Dendritic cell treated with granulocyte-macrophage colony-stimulating factor and Interleukin-4, amounts not matched to agents 40 ng/mL and 50 ng/mL, for 4 days (primary cell): ENCODE measurements around the gene PSAP.
A peak's percentile ranks its signal among the peaks of the same experiment; 100 is the strongest.

ENCODE experiments used
- H3K27ac Mint-ChIP-seq: one replicate; pipeline ENCODE4 v1.8.0; 2022; ENCODE audit warnings: mild to moderate bottlenecking, mixed read lengths
- H3K27me3 Mint-ChIP-seq: one replicate; pipeline ENCODE4 v1.8.0; 2022; ENCODE audit warnings: mild to moderate bottlenecking, mixed read lengths
- H3K36me3 Mint-ChIP-seq: one replicate; pipeline ENCODE4 v1.8.0; 2022; ENCODE audit warnings: low read depth, mixed read lengths
- H3K4me1 Mint-ChIP-seq: one replicate; pipeline ENCODE4 v1.8.0; 2022; ENCODE audit warnings: low read depth, mixed read lengths
- H3K4me3 Mint-ChIP-seq: one replicate; pipeline ENCODE4 v1.8.0; 2022; ENCODE audit warnings: mild to moderate bottlenecking, moderate library complexity, mixed read lengths
- H3K9me3 Mint-ChIP-seq: one replicate; pipeline ENCODE4 v1.8.0; 2022; ENCODE audit warnings: mixed read lengths
- intact Hi-C: fragments of 100-400 bp; cut with micrococcal nuclease; formaldehyde crosslinking; loops from one replicate; pipeline ENCODE4 v1.15.0; 2022

Gene PSAP

DNA sequence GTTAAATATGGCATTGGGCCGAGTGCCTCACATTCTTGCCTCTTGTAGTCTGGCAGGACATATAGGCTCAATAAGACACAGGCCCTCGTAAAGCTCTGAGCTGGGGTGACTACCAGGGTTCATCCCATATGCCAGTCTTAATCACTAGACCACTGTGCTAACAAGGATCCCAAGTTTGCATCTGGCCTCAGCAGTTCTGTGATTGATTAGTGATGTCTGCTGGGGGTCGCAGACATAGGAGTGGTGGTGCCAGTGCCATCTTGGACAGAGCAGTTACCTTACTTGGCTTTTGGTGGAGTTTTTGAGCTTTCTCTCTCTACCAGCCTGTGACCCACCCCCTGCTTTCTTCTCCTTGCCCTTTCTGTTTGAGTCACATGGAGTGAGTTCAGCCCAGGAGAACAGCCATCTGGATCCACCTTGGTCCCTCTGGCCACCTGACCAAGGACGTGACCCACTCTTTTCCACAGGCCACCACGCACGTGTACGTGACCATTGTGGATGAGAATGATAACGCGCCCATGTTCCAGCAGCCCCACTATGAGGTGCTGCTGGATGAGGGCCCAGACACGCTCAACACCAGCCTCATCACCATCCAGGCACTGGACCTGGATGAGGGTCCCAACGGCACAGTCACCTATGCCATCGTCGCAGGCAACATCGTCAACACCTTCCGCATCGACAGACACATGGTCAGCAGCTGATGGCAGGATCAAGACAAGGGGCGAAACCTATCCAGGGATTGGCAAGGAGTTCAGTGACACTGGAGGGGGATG is 73.7 kb downstream of the PSAP start:
- Mint-ChIP-seq H3K27ac (peak overlapping the region; percentile 50), H3K36me3 (peaks cover 11% of the 10 kb centered on the region), H3K4me3 (no peak overlapping the region), H3K4me1 (peaks cover 74% of the 10 kb centered on the region), H3K27me3 (no peaks in the 10 kb centered on the region), H3K9me3 (no peaks in the 10 kb centered on the region)
- intact Hi-C loops = loop anchor here (5.0 kb wide), 1 partner anchor 65 kb away; no protein-coding TSS in a partner anchor

DNA sequence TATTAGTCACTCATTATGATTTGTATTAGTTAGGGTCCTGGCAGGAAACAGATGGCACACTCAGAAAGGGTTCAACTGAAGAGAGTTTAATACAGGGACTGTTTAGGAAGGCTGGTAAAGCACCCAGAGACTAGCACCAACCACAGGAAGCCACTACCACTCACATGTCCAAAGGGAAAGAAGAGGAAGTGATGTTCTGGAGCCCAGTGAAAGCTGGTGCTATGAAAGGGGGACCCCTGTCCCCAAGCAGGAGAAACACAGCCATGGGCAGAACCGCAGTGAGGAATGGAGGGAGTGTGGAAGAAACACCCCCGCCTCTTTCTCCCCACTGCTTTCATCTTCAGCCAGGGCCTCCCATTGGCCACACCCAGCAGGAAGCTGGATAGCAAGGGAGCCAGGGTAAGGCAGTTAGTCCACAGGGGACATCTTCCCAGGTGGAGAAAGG is 74.5 kb downstream of the PSAP start:
- Mint-ChIP-seq H3K4me3 (no peak overlapping the region), H3K36me3 (peaks cover 20% of the 10 kb centered on the region), H3K4me1 (peaks cover 78% of the 10 kb centered on the region), H3K27ac (peak overlapping the region; percentile 76), H3K27me3 (no peaks in the 10 kb centered on the region), H3K9me3 (no peaks in the 10 kb centered on the region)
- intact Hi-C loops = loop anchor here (5.0 kb wide), 1 partner anchor 64 kb away; no protein-coding TSS in a partner anchor

- H3K27ac Mint-ChIP-seq = peak overlapping the region; percentile 76
- H3K9me3 Mint-ChIP-seq = no peaks in the 10 kb centered on the region
- H3K27me3 Mint-ChIP-seq = no peaks in the 10 kb centered on the region
- no peak overlapping the region for H3K4me3 Mint-ChIP-seq
- peaks cover 82% of the 10 kb centered on the region for H3K4me1 Mint-ChIP-seq
- intact Hi-C loops = loop anchor here (5.0 kb wide), 2 partner anchors 37 to 63 kb away; no protein-coding TSS in a partner anchor
- H3K36me3 Mint-ChIP-seq = peaks cover 33% of the 10 kb centered on the region
Measured at GRCh38 chr10:71774916-71775702, 75.9 kb downstream of the PSAP start.

GRCh38 chr10:71773221-71773971 is 77.7 kb downstream of the PSAP start, which contains the start of gene VSIR:
Gene VSIR, minus strand, starts transcription at chr10:71773520. Its CDS starts 81 bp downstream, at chr10:71773439.
- H3K27ac Mint-ChIP-seq = peak within 1 kb of the TSS; percentile 76
- peaks cover 80% of the 10 kb centered on the region for H3K4me1 Mint-ChIP-seq
- intact Hi-C loops = loop anchor here (1.0 to 5.0 kb wide), 3 partner anchors 17 to 45 kb away; no protein-coding TSS in a partner anchor
- H3K36me3 Mint-ChIP-seq = peaks cover 44% of the 10 kb centered on the region
- H3K9me3 Mint-ChIP-seq = no peaks in the 10 kb centered on the region
- no peaks in the 10 kb centered on the region for H3K27me3 Mint-ChIP-seq
- H3K4me3 Mint-ChIP-seq = peak within 1 kb of the TSS; percentile 80

- peak overlapping the region; percentile 80 for H3K4me3 Mint-ChIP-seq
- H3K27ac Mint-ChIP-seq = peak overlapping the region; percentile 76
- H3K4me1 Mint-ChIP-seq = peaks cover 80% of the 10 kb centered on the region
- H3K27me3 Mint-ChIP-seq = no peaks in the 10 kb centered on the region
- H3K9me3 Mint-ChIP-seq = no peaks in the 10 kb centered on the region
- H3K36me3 Mint-ChIP-seq = peaks cover 50% of the 10 kb centered on the region
- intact Hi-C loops = loop anchor here (1.0 to 5.0 kb wide), 3 partner anchors 16 to 45 kb away; no protein-coding TSS in a partner anchor
Measured at GRCh38 chr10:71772832-71773220, 78.2 kb downstream of the PSAP start.

- Mint-ChIP-seq H3K9me3 (no peaks in the 10 kb centered on the region), H3K4me1 (peaks cover 82% of the 10 kb centered on the region), H3K27me3 (no peaks in the 10 kb centered on the region), H3K4me3 (peak overlapping the region; percentile 80), H3K27ac (peak overlapping the region; percentile 76), H3K36me3 (peaks cover 58% of the 10 kb centered on the region)
- intact Hi-C loops = loop anchor here (2.0 to 5.0 kb wide), 2 partner anchors 15 to 40 kb away; no protein-coding TSS in a partner anchor
Measured at GRCh38 chr10:71771821-71772617, 79.0 kb downstream of the PSAP start.

- Mint-ChIP-seq H3K27ac (peak overlapping the region; percentile 76), H3K9me3 (no peaks in the 10 kb centered on the region), H3K4me3 (peak overlapping the region; percentile 80), H3K36me3 (peaks cover 66% of the 10 kb centered on the region), H3K27me3 (no peaks in the 10 kb centered on the region), H3K4me1 (peaks cover 83% of the 10 kb centered on the region)
- intact Hi-C loops = loop anchor here (5.0 kb wide), 1 partner anchor 41 kb away; no protein-coding TSS in a partner anchor
Measured at GRCh38 chr10:71771204-71771603, 79.8 kb downstream of the PSAP start.

DNA sequence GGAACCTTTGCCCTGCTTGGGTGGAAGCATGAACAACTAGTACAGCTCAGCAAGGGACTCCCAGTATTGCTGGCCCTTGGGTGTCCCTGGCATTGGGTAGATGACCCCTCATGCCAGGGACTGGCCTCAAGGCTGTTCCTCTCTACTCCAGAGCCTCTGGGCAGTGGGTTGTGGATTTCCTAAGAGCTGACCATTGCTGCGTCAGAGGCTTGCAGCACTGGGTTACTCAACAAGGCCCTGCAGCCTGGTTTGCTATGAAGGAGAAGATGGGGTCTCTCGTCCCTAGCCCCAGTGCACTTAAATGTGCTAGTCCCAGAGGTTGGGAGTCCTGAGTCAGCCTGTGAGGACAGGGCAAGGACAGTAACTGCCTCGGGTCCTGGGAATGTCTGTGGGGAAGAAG is 80.3 kb downstream of the PSAP start:
- intact Hi-C loops = loop anchor here (5.0 kb wide), 1 partner anchor 42 kb away; no protein-coding TSS in a partner anchor
- H3K27ac Mint-ChIP-seq = peak overlapping the region; percentile 76
- H3K4me1 Mint-ChIP-seq = peaks cover 83% of the 10 kb centered on the region
- peak overlapping the region; percentile 80 for H3K4me3 Mint-ChIP-seq
- H3K9me3 Mint-ChIP-seq = no peaks in the 10 kb centered on the region
- peaks cover 70% of the 10 kb centered on the region for H3K36me3 Mint-ChIP-seq
- H3K27me3 Mint-ChIP-seq = no peaks in the 10 kb centered on the region

GRCh38 chr10:71770255-71770654 is 80.8 kb downstream of the PSAP start:
- Mint-ChIP-seq H3K4me3 (peak overlapping the region; percentile 80), H3K4me1 (peaks cover 83% of the 10 kb centered on the region), H3K27ac (peak overlapping the region; percentile 76), H3K27me3 (no peaks in the 10 kb centered on the region), H3K9me3 (no peaks in the 10 kb centered on the region), H3K36me3 (peaks cover 76% of the 10 kb centered on the region)
- intact Hi-C loops = loop anchor here (5.0 kb wide), 1 partner anchor 42 kb away; no protein-coding TSS in a partner anchor

- intact Hi-C loops = no loop called here
- H3K36me3 Mint-ChIP-seq = peaks cover 85% of the 10 kb centered on the region
- no peaks in the 10 kb centered on the region for H3K9me3 Mint-ChIP-seq
- no peaks in the 10 kb centered on the region for H3K27me3 Mint-ChIP-seq
- H3K27ac Mint-ChIP-seq = peak overlapping the region; percentile 76
- H3K4me3 Mint-ChIP-seq = peak overlapping the region; percentile 63
- H3K4me1 Mint-ChIP-seq = peaks cover 83% of the 10 kb centered on the region
Measured at GRCh38 chr10:71769279-71769823, 81.7 kb downstream of the PSAP start.

- peaks cover 89% of the 10 kb centered on the region for H3K4me1 Mint-ChIP-seq
- intact Hi-C loops = loop anchor here (1.0 kb wide), 1 partner anchor 9 kb away; no protein-coding TSS in a partner anchor
- peak overlapping the region; percentile 90 for H3K27ac Mint-ChIP-seq
- peak overlapping the region; percentile 58 for H3K4me3 Mint-ChIP-seq
- H3K36me3 Mint-ChIP-seq = peaks cover 93% of the 10 kb centered on the region
- H3K27me3 Mint-ChIP-seq = no peaks in the 10 kb centered on the region
- no peaks in the 10 kb centered on the region for H3K9me3 Mint-ChIP-seq
Measured at GRCh38 chr10:71767420-71768035, 83.5 kb downstream of the PSAP start.
